Hepatocyte (in vitro differentiated cells): ENCODE measurements around the gene LIPA. TPM values are rescaled to one million over a fixed set of nuclear protein-coding genes. Genes with fewer than 3 reads are reported as not detected.

Experiments used
- DNase-seq: peaks from one replicate; pipeline ENCODE4 v3.0.0-alpha.2; 2016; ENCODE audit warnings: low spot score
- H2AFZ ChIP-seq: fragments of 200-600 bp; sonication (generic); 2 replicates; pipeline ENCODE4 v1.6.0; 2016; ENCODE audit warnings: antibody characterized with exemption, mild to moderate bottlenecking
- H3K27ac ChIP-seq: fragments of 200-600 bp; sonication (generic); 2 replicates; pipeline ENCODE4 v1.5.1; 2016; ENCODE audit warnings: mild to moderate bottlenecking
- H3K27me3 ChIP-seq: fragments of 200-600 bp; sonication (generic); 2 replicates; pipeline ENCODE4 v1.6.1; 2016
- H3K36me3 ChIP-seq: fragments of 200-600 bp; sonication (generic); replicated peaks from 2 replicates; pipeline ENCODE4 v1.5.1; 2016; ENCODE audit warnings: low read depth; ENCODE audit not compliant: insufficient read depth
- H3K4me1 ChIP-seq: fragments of 200-600 bp; sonication (generic); 2 replicates; pipeline ENCODE4 v1.5.1; 2016; ENCODE audit warnings: mild to moderate bottlenecking, moderate library complexity; ENCODE audit not compliant: insufficient read depth
- H3K4me2 ChIP-seq: fragments of 200-600 bp; sonication (generic); 2 replicates; pipeline ENCODE4 v1.6.0; 2016
- H3K4me3 ChIP-seq: fragments of 200-600 bp; sonication (generic); 2 replicates; pipeline ENCODE4 v1.5.1; 2016; ENCODE audit warnings: mild to moderate bottlenecking
- H3K79me2 ChIP-seq: fragments of 200-600 bp; sonication (generic); 2 replicates; pipeline ENCODE4 v1.6.0; 2017; ENCODE audit warnings: mild to moderate bottlenecking
- H3K9me2 ChIP-seq: fragments of 200-600 bp; sonication (generic); replicated peaks from 2 replicates; pipeline ENCODE4 v1.6.0; 2017; ENCODE audit warnings: mild to moderate bottlenecking; ENCODE audit not compliant: insufficient read depth
- H3K9me3 ChIP-seq: fragments of 200-600 bp; sonication (generic); 2 replicates; pipeline ENCODE4 v1.5.1; 2016; ENCODE audit warnings: low read depth, mild to moderate bottlenecking
- H4K20me1 ChIP-seq: fragments of 200-600 bp; sonication (generic); 2 replicates; pipeline ENCODE4 v1.6.0; 2016; ENCODE audit warnings: mild to moderate bottlenecking; ENCODE audit not compliant: insufficient read depth, poor library complexity, severe bottlenecking
- CTCF ChIP-seq: fragments of 200-600 bp; sonication (generic); IDR thresholded peaks from 2 replicates; pipeline ENCODE4 v1.5.1; 2016; ENCODE audit warnings: antibody characterized with exemption, mild to moderate bottlenecking; ENCODE audit not compliant: poor library complexity
- EZH2 ChIP-seq: fragments of 200-600 bp; sonication (generic); IDR thresholded peaks from 2 replicates; pipeline ENCODE4 v1.6.1; 2016; ENCODE audit warnings: antibody characterized with exemption, mild to moderate bottlenecking, borderline replicate concordance
- EZH2phosphoT487 ChIP-seq: fragments of 200-600 bp; sonication (generic); IDR thresholded peaks from one replicate; pipeline ENCODE4 v1.6.1; 2018; ENCODE audit warnings: antibody characterized with exemption, mild to moderate bottlenecking, low read depth, moderate library complexity; ENCODE audit not compliant: unreplicated experiment, severe bottlenecking
- WGBS: methylation state at CpG from one replicate; pipeline ENCODE4 v1.1.6; 2016; ENCODE audit warnings: low lambda C conversion rate; ENCODE audit errors: missing lambda C conversion rate; 5-methylcytosine and 5-hydroxymethylcytosine counted together
- polyA plus RNA-seq: library from polyadenylated mRNA; unstranded; fragments of >200 nt; fragmentation: Nextera tagmentation; extraction: Ambion mirVana; gene quantifications from 2 replicates; pipeline ENCODE4 v1.2.1, GENCODE V29; 2016
- total RNA-seq: library from RNA; depleted of rRNA; stranded (reverse); fragments of >200 nt; gene quantifications from 2 replicates; pipeline ENCODE4 v1.2.3, GENCODE V29; 2014

Gene LIPA
- total and polyA plus RNA-seq, 2 experiments from 2014 or later = 144 to 148 TPM

- no peaks in the 10 kb centered on the region for H3K9me3 ChIP-seq
- H3K4me1 ChIP-seq = peaks cover 6% of the 10 kb centered on the region
- peaks cover 88% of the 10 kb centered on the region for H3K27me3 ChIP-seq
- no peaks in the 10 kb centered on the region for H4K20me1 ChIP-seq
- DNase-seq = peak; percentile 26
- H3K9me2 ChIP-seq = no peaks in the 10 kb centered on the region
- H3K27ac ChIP-seq = no peak overlapping the region
- no peaks in the 10 kb centered on the region for H3K36me3 ChIP-seq
- peak; percentile 90 for TF ChIP-seq EZH2
- TF ChIP-seq CTCF = no peak
- peak; percentile 55 for TF ChIP-seq EZH2phosphoT487
- H3K4me2 ChIP-seq = peak overlapping the region; percentile 95
- 4% methylated on average over 50 of the region's 60 CpGs for WGBS
- H3K4me3 ChIP-seq = peak overlapping the region; percentile 30
- H3K79me2 ChIP-seq = no peaks in the 10 kb centered on the region
- peak overlapping the region; percentile 64 for H2AFZ ChIP-seq
These were observed 43.6 kb downstream of the LIPA start for GRCh38 chr10:89207801-89208551.

GRCh38 chr10:89207181-89207800, 44.3 kb downstream of the LIPA start, which contains the start of gene CH25H:
Gene CH25H (minus strand): TSS chr10:89207317. CDS start chr10:89207292, 25 bp downstream.
- WGBS = 3% methylated on average over 28 of the region's 28 CpGs

GRCh38 chr10:89206402-89207180, 45.0 kb downstream of the LIPA start:
- Histone ChIP-seq H3K4me2 (peak overlapping the region; percentile 95), H2AFZ (peak overlapping the region; percentile 64), H3K79me2 (no peaks in the 10 kb centered on the region), H3K9me3 (no peaks in the 10 kb centered on the region), H3K27me3 (peaks cover 98% of the 10 kb centered on the region), H3K4me1 (peaks cover 6% of the 10 kb centered on the region), H3K36me3 (no peaks in the 10 kb centered on the region), H3K27ac (no peak overlapping the region), H4K20me1 (no peaks in the 10 kb centered on the region), H3K4me3 (peak overlapping the region; percentile 30), H3K9me2 (no peaks in the 10 kb centered on the region)
- TF ChIP-seq EZH2 (peak; percentile 17), EZH2phosphoT487 (no peak)
- WGBS = 9% methylated on average over 42 of the region's 42 CpGs
- DNase-seq = no peak

More at GRCh38 chr10:89207181-89207800, 44.3 kb downstream of the LIPA start, which contains the start of gene CH25H:
- no peaks in the 10 kb centered on the region for H4K20me1 ChIP-seq
- no peak within 1 kb of the TSS for H3K27ac ChIP-seq
- H2AFZ ChIP-seq = peak within 1 kb of the TSS; percentile 64
- no peaks in the 10 kb centered on the region for H3K79me2 ChIP-seq
- peak within 1 kb of the TSS; percentile 30 for H3K4me3 ChIP-seq
- no peaks in the 10 kb centered on the region for H3K36me3 ChIP-seq
- peaks cover 94% of the 10 kb centered on the region for H3K27me3 ChIP-seq
- H3K4me1 ChIP-seq = peaks cover 6% of the 10 kb centered on the region
- DNase-seq = peak; percentile 78
- no peaks in the 10 kb centered on the region for H3K9me2 ChIP-seq
- TF ChIP-seq EZH2 = no peak
- no peak for TF ChIP-seq EZH2phosphoT487
- no peak for TF ChIP-seq CTCF
- H3K9me3 ChIP-seq = no peaks in the 10 kb centered on the region
- peak within 1 kb of the TSS; percentile 95 for H3K4me2 ChIP-seq
